CD4-positive, alpha-beta T cell treated with Interferon gamma for 1 hour (primary cell): ENCODE results near the gene TRAPPC14.
"Not testable (repeated sequence)": the region's sequence is repeated elsewhere in the genome, so short reads cannot be mapped to it uniquely, and the experiment has no call there.

Experiments used
- DNase-seq: peaks from one replicate; pipeline ENCODE4 v3.0.0-alpha.2; 2020

TRAPPC14 gene

GRCh38 chr7:100153708-100154535, 4.6 kb downstream of the TRAPPC14 start:
- DNase-seq: no peak

- DNase-seq: no peak
These were observed 5.4 kb downstream of the TRAPPC14 start for GRCh38 chr7:100152937-100153666.

- DNase-seq: no peak
These were observed 6.1 kb downstream of the TRAPPC14 start for GRCh38 chr7:100152404-100152803.

GRCh38 chr7:100148559-100149328, 9.8 kb downstream of the TRAPPC14 start, which contains the start of gene LAMTOR4:
TSS of gene LAMTOR4 (plus strand) at chr7:100148918. CDS start at chr7:100148973, 55 bp downstream.
- peak; percentile 100 for DNase-seq

- no peak for DNase-seq
These were observed 10.3 kb downstream of the TRAPPC14 start for GRCh38 chr7:100148225-100148558.

- no peak for DNase-seq
These were observed 11.2 kb downstream of the TRAPPC14 start for GRCh38 chr7:100147278-100147677.

- DNase-seq: not testable (repeated sequence)
These were observed 12.2 kb downstream of the TRAPPC14 start for GRCh38 chr7:100146350-100146749.

GRCh38 chr7:100142461-100142860, 16.1 kb downstream of the TRAPPC14 start:
- DNase-seq: no peak

GRCh38 chr7:100141555-100141949, 17.0 kb downstream of the TRAPPC14 start:
- DNase-seq: no peak

GRCh38 chr7:100137851-100138760, 20.4 kb downstream of the TRAPPC14 start:
- DNase-seq: no peak

- DNase-seq: peak; percentile 67
These were observed 25.8 kb downstream of the TRAPPC14 start for GRCh38 chr7:100132697-100133151.

GRCh38 chr7:100132126-100132525, 26.4 kb downstream of the TRAPPC14 start:
- no peak for DNase-seq

- peak; percentile 79 for DNase-seq
These were observed 27.7 kb downstream of the TRAPPC14 start for GRCh38 chr7:100130608-100131453.

- DNase-seq: not testable (repeated sequence)
These were observed 28.3 kb downstream of the TRAPPC14 start for GRCh38 chr7:100130220-100130607.

GRCh38 chr7:100128637-100128963, 29.9 kb downstream of the TRAPPC14 start:
- no peak for DNase-seq

GRCh38 chr7:100127866-100128636, 30.5 kb downstream of the TRAPPC14 start:
- no peak for DNase-seq

- DNase-seq: peak; percentile 85
These were observed 31.3 kb downstream of the TRAPPC14 start, which contains the start of gene MBLAC1 for GRCh38 chr7:100126931-100127865. TSS of gene MBLAC1 (plus strand) at chr7:100126967. CDS start at chr7:100127396, 429 bp downstream.

- DNase-seq: no peak
These were observed 32.1 kb downstream of the TRAPPC14 start for GRCh38 chr7:100126239-100126930.
